Islet of Langerhans (tissue), 1 donor: Measurements from ENCODE around the gene CLIP1.
"Not testable (repeated sequence)": the region's sequence is repeated elsewhere in the genome, so short reads cannot be mapped to it uniquely, and the experiment has no call there.

Experiments used
- FAIRE-seq: peaks from one replicate; lab custom pipeline; 2011; peaks lifted over from hg19 to GRCh38; lab: Jason Lieb, UNC

CLIP1 gene

GRCh38 chr12:122421821-122422729 is at the start of gene CLIP1:
TSS of gene CLIP1 (minus strand) at chr12:122422669. CDS start at chr12:122380452, 42,217 bp downstream.
- FAIRE-seq, result no peak

GRCh38 chr12:122471324-122472226 is 49.1 kb upstream of the CLIP1 start:
- peak; percentile 96 for FAIRE-seq

- not testable (repeated sequence) for FAIRE-seq
Observed at GRCh38 chr12:122470576-122470975, 48.1 kb upstream of the CLIP1 start.

GRCh38 chr12:122469856-122470255 is 47.4 kb upstream of the CLIP1 start:
- not testable (repeated sequence) for FAIRE-seq

- FAIRE-seq, result no peak
Observed at GRCh38 chr12:122467983-122468382, 45.5 kb upstream of the CLIP1 start.

- not testable (repeated sequence) for FAIRE-seq
Observed at GRCh38 chr12:122464317-122465042, 42.0 kb upstream of the CLIP1 start.

GRCh38 chr12:122460641-122461040 is 38.2 kb upstream of the CLIP1 start:
- FAIRE-seq, result no peak

GRCh38 chr12:122460061-122460460 is 37.6 kb upstream of the CLIP1 start:
- FAIRE-seq, result no peak

GRCh38 chr12:122459211-122459610 is 36.7 kb upstream of the CLIP1 start:
- FAIRE-seq, result no peak

GRCh38 chr12:122458105-122459035 is 35.9 kb upstream of the CLIP1 start:
- FAIRE-seq, result no peak

GRCh38 chr12:122457627-122458026 is 35.2 kb upstream of the CLIP1 start:
- FAIRE-seq, result no peak

GRCh38 chr12:122454739-122455138 is 32.3 kb upstream of the CLIP1 start:
- no peak for FAIRE-seq

- FAIRE-seq, result no peak
Observed at GRCh38 chr12:122454250-122454721, 31.8 kb upstream of the CLIP1 start.

GRCh38 chr12:122452701-122453285 is 30.3 kb upstream of the CLIP1 start:
- no peak for FAIRE-seq

- FAIRE-seq, result no peak
Observed at GRCh38 chr12:122449317-122449716, 26.8 kb upstream of the CLIP1 start.

- not testable (repeated sequence) for FAIRE-seq
Observed at GRCh38 chr12:122447825-122448224, 25.4 kb upstream of the CLIP1 start.

GRCh38 chr12:122446390-122446789 is 23.9 kb upstream of the CLIP1 start:
- not testable (repeated sequence) for FAIRE-seq

GRCh38 chr12:122444071-122444470 is 21.6 kb upstream of the CLIP1 start:
- not testable (repeated sequence) for FAIRE-seq

- FAIRE-seq, result not testable (repeated sequence)
Observed at GRCh38 chr12:122438822-122439221, 16.4 kb upstream of the CLIP1 start.

- no peak for FAIRE-seq
Observed at GRCh38 chr12:122437656-122438121, 15.2 kb upstream of the CLIP1 start.
